ENCODE measurements around the gene VEGFB. TPM values are rescaled to one million over a fixed set of nuclear protein-coding genes. Genes with fewer than 3 reads are reported as not detected.

The VEGFB gene
- total RNA-seq, 2 donors from 2014 or later: 25.9 to 59.5 TPM

DNA sequence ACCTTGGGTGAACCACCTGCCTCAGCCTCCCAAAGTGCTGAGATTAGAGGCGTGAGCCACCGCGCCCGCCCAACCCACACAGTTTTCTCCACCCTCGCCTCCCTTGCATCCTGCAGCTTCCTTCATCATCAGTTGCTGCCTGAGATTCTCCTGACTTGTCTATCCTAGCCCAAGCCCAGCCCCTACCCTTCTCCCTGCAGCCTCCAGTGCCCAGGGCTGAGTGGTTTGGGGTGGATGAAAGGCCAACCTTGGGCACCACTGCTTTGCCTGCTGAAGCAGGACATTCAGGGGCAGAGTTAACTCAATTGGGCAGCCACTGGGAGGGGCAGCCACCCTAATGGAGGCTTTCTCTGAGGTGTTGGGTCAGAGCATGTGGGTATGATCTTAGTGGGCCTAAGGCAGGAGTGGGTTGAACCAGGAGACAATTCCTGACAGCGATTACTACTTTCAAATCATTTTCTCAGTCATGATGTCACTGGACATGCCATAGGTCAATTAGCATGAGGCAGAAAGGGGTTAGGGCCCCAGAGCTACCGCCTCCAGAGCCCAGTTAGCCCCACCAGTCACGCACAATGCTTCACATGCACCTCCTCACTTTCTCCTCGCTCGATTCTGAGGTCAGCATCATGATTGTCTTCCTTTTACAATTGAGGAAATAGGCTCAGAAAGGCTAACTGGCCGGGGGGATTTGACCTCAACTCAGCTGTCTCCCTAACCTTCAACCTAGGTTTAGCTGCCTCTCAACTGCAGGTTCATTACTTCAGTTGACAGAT, 5.5 kb downstream of the VEGFB start:
- Histone ChIP-seq H3K9ac (ENCODE audit: low read depth in 2 of 2, low read length in 2 of 2) (peak overlapping the region; percentile 84 to 94), H3K27ac (peak overlapping the region; percentile 98), H3K36me3 (no peaks in the 10 kb centered on the region), H3K4me1 (peaks cover 26% of the 10 kb centered on the region), H3K27me3 (no peaks in the 10 kb centered on the region), H3K9me3 (no peaks in the 10 kb centered on the region), H3K4me3 (peak overlapping the region; percentile 95)
- no peak for DNase-seq
- intact Hi-C loops (cut with DNase I): no loop called here
- TF ChIP-seq, protein P1, sequence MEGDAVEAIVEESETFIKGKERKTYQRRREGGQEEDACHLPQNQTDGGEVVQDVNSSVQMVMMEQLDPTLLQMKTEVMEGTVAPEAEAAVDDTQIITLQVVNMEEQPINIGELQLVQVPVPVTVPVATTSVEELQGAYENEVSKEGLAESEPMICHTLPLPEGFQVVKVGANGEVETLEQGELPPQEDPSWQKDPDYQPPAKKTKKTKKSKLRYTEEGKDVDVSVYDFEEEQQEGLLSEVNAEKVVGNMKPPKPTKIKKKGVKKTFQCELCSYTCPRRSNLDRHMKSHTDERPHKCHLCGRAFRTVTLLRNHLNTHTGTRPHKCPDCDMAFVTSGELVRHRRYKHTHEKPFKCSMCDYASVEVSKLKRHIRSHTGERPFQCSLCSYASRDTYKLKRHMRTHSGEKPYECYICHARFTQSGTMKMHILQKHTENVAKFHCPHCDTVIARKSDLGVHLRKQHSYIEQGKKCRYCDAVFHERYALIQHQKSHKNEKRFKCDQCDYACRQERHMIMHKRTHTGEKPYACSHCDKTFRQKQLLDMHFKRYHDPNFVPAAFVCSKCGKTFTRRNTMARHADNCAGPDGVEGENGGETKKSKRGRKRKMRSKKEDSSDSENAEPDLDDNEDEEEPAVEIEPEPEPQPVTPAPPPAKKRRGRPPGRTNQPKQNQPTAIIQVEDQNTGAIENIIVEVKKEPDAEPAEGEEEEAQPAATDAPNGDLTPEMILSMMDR (IDR thresholded peaks at IDR 0.05): no peak

DNA sequence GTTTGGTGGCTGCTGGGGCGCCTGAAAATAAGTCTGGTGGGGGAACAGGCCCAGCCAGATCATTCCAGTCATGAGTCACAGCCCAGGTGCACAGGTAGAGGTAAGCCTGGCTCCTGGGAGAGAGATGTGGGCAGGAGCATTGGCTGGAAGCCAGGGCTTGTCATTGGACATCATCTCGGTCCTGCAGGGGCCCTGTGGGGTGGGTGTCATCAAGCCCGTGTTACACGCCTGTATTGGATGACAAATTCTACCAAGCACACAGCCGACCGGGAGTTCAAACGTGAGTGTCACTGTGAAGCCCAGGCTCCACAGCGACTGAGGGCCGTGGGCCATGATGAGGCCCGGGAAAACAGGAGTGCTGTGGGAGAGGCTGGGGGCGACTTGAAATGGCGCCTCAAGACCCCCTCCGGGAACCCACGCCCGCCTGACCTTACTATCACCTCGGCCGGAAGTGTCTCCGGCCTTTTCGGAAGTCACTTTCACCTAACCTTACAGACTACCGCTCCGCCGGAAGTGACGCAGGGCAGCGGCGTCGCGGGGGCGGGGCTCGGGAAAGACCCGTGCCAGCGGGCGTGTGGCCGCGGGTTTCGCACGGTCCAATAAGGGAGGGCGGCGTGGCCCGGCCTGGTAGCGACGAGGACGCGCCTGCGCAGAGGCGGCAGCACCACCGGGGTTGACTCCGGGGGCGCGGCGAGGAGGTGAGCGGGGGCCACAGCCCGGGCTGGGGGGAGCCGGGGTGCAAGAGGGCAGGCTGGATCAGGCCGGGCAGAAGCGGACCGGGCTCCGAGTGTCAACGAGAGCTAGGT, 6.3 kb downstream of the VEGFB start, which contains the start of gene FKBP2:
FKBP2 (plus strand) TSS at position 661 of the 806 bp plus-strand sequence. CDS start 1,293 bp downstream, outside the sequence.
- Histone ChIP-seq H3K9ac (ENCODE audit: low read depth in 2 of 2, low read length in 2 of 2) (peak within 1 kb of the TSS; percentile 92 to 95), H3K27ac (peak within 1 kb of the TSS; percentile 98), H3K4me3 (peak within 1 kb of the TSS; percentile 95), H3K9me3 (no peaks in the 10 kb centered on the region), H3K4me1 (peaks cover 21% of the 10 kb centered on the region), H3K27me3 (no peaks in the 10 kb centered on the region), H3K36me3 (no peaks in the 10 kb centered on the region)
- TF ChIP-seq, protein P1 (IDR thresholded peaks at IDR 0.05): no peak
- intact Hi-C loops (cut with DNase I): no loop called here
- peak; percentile 97 for DNase-seq

DNA sequence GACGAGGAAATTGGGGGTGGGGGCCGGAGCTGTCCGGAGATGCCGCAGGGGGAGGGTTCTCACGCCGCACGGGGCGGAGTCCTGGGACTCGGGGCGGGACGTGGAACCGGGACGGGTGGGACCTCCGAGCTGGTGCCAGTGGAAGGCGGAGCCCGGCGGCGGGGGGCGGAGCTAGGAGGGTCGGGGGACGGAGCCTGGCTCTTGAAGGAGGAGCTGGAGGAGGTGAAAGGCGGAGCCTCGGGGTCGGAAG, 6.8 kb downstream of the VEGFB start:
- Histone ChIP-seq H3K9me3 (no peaks in the 10 kb centered on the region), H3K27ac (peak overlapping the region; percentile 98), H3K27me3 (no peaks in the 10 kb centered on the region), H3K9ac (ENCODE audit: low read depth in 2 of 2, low read length in 2 of 2) (peak overlapping the region; percentile 84 to 86), H3K4me1 (peaks cover 20% of the 10 kb centered on the region), H3K36me3 (no peaks in the 10 kb centered on the region), H3K4me3 (peak overlapping the region; percentile 95)
- intact Hi-C loops (cut with DNase I): no loop called here
- DNase-seq: peak; percentile 100
- TF ChIP-seq, protein P1 (IDR thresholded peaks at IDR 0.05): no peak

DNA sequence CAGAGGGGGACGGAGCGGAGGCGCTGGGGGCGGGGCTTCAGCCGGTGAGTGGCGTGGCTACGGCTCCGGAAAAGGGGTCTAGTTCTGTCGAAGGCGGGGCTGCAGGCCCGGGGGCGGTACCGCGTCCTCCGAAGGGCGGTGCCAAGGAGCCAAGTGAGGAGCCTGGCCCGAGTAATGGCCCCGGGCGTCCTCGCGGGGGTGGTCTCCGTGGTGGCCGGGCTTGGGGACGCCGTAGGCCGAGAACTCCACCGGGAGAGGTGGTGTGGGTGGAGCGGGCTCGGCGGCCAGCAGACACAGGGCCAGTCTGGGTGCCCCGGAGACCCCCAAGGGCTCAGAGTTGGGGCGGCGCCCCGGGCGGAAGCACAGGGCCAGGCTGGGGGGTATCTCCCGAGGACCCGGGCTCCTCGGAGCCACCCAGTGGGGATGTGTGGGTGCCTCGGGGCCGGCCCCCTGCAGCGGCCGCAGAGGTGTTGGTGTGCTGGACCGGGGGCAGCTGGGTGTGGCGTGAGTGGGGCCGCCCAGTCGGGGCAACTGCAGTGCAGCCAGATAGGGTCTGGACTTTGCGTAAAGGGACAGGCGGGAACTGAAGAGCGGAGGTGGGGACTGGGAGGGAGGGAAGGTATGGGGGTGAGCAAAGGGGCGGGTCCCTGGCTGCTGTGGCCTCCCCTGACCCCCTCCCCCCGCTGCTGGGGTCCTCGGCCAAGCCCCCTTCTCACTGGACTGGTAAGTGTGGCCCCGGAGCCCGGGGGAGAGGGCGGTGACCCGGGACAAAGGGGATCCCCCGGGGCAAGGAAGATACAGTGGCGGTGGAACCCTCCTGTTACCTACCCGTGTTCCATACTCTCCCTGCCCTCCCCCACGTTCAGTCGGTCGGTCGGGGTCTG, 7.3 kb downstream of the VEGFB start:
- Histone ChIP-seq H3K4me3 (peak overlapping the region; percentile 95), H3K27ac (peak overlapping the region; percentile 96), H3K27me3 (no peaks in the 10 kb centered on the region), H3K9me3 (no peaks in the 10 kb centered on the region), H3K36me3 (no peaks in the 10 kb centered on the region), H3K9ac (ENCODE audit: low read depth in 2 of 2, low read length in 2 of 2) (peak overlapping the region; percentile 92 to 95), H3K4me1 (peaks cover 20% of the 10 kb centered on the region)
- intact Hi-C loops (cut with DNase I): no loop called here
- DNase-seq: peak; percentile 74
- TF ChIP-seq, protein P1 (IDR thresholded peaks at IDR 0.05): no peak

DNA sequence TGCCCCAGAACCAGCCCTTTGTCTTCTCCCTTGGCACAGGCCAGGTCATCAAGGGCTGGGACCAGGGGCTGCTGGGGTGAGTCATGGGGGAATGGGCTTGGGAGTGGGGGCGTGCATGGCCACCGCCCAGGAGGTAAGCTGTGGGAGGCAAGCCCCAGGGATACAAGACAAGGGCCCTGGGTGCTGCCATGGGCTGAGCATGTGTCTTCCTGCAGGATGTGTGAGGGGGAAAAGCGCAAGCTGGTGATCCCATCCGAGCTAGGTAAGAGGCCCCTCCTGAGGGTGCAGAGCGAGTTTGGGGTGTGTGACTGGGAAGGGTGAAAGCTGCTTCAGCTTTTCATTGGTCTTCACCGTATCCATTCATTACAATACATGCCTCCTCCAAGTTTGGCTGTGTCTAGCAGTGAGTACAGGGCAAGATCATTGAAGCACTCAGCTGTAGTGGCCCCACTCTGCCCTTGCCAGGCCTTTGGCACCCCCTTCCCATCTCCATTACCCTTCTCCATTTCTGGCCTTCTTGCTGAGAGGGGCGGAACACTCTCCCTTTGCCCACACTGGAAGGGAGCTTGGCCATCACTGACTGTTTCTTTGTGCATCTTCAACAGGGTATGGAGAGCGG, 9.0 kb downstream of the VEGFB start:
- H3K4me1 ChIP-seq: peaks cover 12% of the 10 kb centered on the region
- DNase-seq: no peak
- H3K9me3 ChIP-seq: no peaks in the 10 kb centered on the region
- no peaks in the 10 kb centered on the region for H3K27me3 ChIP-seq
- TF ChIP-seq, protein P1 (IDR thresholded peaks at IDR 0.05): no peak
- peak overlapping the region; percentile 36 to 92 for H3K9ac ChIP-seq (ENCODE audit: low read depth in 2 of 2, low read length in 2 of 2)
- intact Hi-C loops (cut with DNase I): no loop called here
- H3K36me3 ChIP-seq: no peaks in the 10 kb centered on the region
- H3K4me3 ChIP-seq: peak overlapping the region; percentile 95
- H3K27ac ChIP-seq: peak overlapping the region; percentile 96
